B cell (primary cell): ENCODE measurements around the gene TPRN. TPM values are rescaled to one million over a fixed set of nuclear protein-coding genes. Genes with fewer than 3 reads are reported as not detected.
A peak's percentile ranks its signal among the peaks of the same experiment; 100 is the strongest.

ENCODE experiments used
- ATAC-seq: fragments of 200-7000 bp; cut with Tn5 transposase; one replicate; pipeline ENCODE4 v1.10.0; 2021; ENCODE audit warnings: low read depth, mild to moderate bottlenecking, moderate number of reproducible peaks, moderate library complexity
- CTCF ChIA-PET: fragments of 350-600 bp; sonication (Branson Sonifier 250); formaldehyde crosslinking; loops from one replicate; lab custom pipeline; 2021; ENCODE audit warnings: antibody characterized with exemption, inconsistent platforms; lab: Charles Lee
- POLR2A ChIA-PET: fragments of 350-600 bp; sonication (Branson Sonifier 250); formaldehyde crosslinking; loops from one replicate; lab custom pipeline; 2021; ENCODE audit warnings: antibody characterized with exemption; lab: Charles Lee
- DNase-seq: peaks from one replicate; pipeline ENCODE4 v3.0.0; 2013
- H2AFZ ChIP-seq: 2 replicates; pipeline ENCODE4 v1.6.1; 2012; ENCODE audit warnings: mild to moderate bottlenecking, low read depth, low read length; ENCODE audit not compliant: insufficient read depth, poor library complexity, severe bottlenecking
- H3K27ac ChIP-seq, 2 donors: 1 replicate in 1 of 2; 2 replicates in 1 of 2; pipeline ENCODE4 v1.5.1; 2012 to 2013; ENCODE audit warnings: low read length in 2 of 2, mild to moderate bottlenecking in 2 of 2, moderate library complexity in 1 of 2
- H3K27me3 ChIP-seq, 4 experiments: fragments of 200-600 bp in 1 of 4; sonication (generic) in 1 of 4; replicated peaks in 1 of 4; 1 replicate in 2 of 4; 2 replicates in 2 of 4; pipeline versions ENCODE4 v1.6.1 to v1.7.0; 2013 to 2016; ENCODE audit warnings: low read length in 3 of 4, mild to moderate bottlenecking in 2 of 4, mixed read lengths in 1 of 4, moderate library complexity in 1 of 4; ENCODE audit not compliant: insufficient read depth in 4 of 4, control insufficient read depth in 3 of 4; ENCODE audit errors: control extremely low read depth in 1 of 4
- H3K36me3 ChIP-seq, 2 experiments: replicated peaks in 1 of 2; 1 replicate in 1 of 2; 2 replicates in 1 of 2; pipeline versions ENCODE4 v1.6.1 to v1.7.1; 2013; ENCODE audit warnings: low read length in 1 of 2; ENCODE audit not compliant: insufficient read depth in 2 of 2, control insufficient read depth in 1 of 2; ENCODE audit errors: control extremely low read depth in 1 of 2, extremely low read depth in 1 of 2
- H3K4me1 ChIP-seq, 2 donors: fragments of 200-600 bp in 1 of 2; sonication (generic) in 1 of 2; 1 replicate in 1 of 2; 2 replicates in 1 of 2; pipeline versions ENCODE4 v1.5.1 to v1.6.1; 2013 to 2017; ENCODE audit warnings: low read length in 2 of 2; ENCODE audit not compliant: control insufficient read depth in 2 of 2, insufficient read depth in 2 of 2
- H3K4me2 ChIP-seq: replicated peaks from 2 replicates; pipeline ENCODE3; 2012; ENCODE audit warnings: mild to moderate bottlenecking, low read depth, low read length; ENCODE audit not compliant: poor library complexity, severe bottlenecking
- H3K4me3 ChIP-seq, 5 experiments: fragments of 200-600 bp in 1 of 5; sonication (generic) in 1 of 5; 1 replicate in 3 of 5; 2 replicates in 2 of 5; pipeline versions ENCODE4 v1.5.1 to v1.7.0; 2011 to 2016; ENCODE audit warnings: low read length in 4 of 5, mild to moderate bottlenecking in 4 of 5, low read depth in 2 of 5, control low read depth in 1 of 5, moderate library complexity in 1 of 5; ENCODE audit not compliant: insufficient read depth in 1 of 5; ENCODE audit errors: control extremely low read depth in 1 of 5, extremely low read depth in 1 of 5
- H3K79me2 ChIP-seq: fragments of 200-600 bp; sonication (generic); one replicate; pipeline ENCODE4 v1.6.0; 2016; ENCODE audit warnings: low read length; ENCODE audit not compliant: control insufficient read depth, insufficient read depth
- H3K9ac ChIP-seq: fragments of 200-600 bp; sonication (generic); 2 replicates; pipeline ENCODE4 v1.6.1; 2017; ENCODE audit warnings: mild to moderate bottlenecking, low read length, moderate library complexity
- H3K9me3 ChIP-seq, 3 donors: one replicate each; pipeline versions ENCODE4 v1.6.1 to v1.7.1; 2013; ENCODE audit warnings: low read length in 2 of 3; ENCODE audit not compliant: control insufficient read depth in 2 of 3, insufficient read depth in 1 of 3; ENCODE audit errors: control extremely low read depth in 1 of 3
- H4K20me1 ChIP-seq: 2 replicates; pipeline ENCODE4 v1.6.0; 2012; ENCODE audit warnings: mild to moderate bottlenecking, low read length; ENCODE audit not compliant: insufficient read depth, control insufficient read depth, poor library complexity, severe bottlenecking
- H3K27ac Mint-ChIP-seq: one replicate; pipeline ENCODE4 v1.8.0; 2021; ENCODE audit warnings: mixed read lengths
- H3K27me3 Mint-ChIP-seq: one replicate; pipeline ENCODE4 v1.8.0; 2021; ENCODE audit warnings: mixed read lengths
- H3K4me1 Mint-ChIP-seq: one replicate; pipeline ENCODE4 v1.8.0; 2021; ENCODE audit warnings: mixed read lengths
- H3K4me3 Mint-ChIP-seq: one replicate; pipeline ENCODE4 v1.8.0; 2021; ENCODE audit warnings: mixed read lengths
- H3K9me3 Mint-ChIP-seq: one replicate; pipeline ENCODE4 v1.8.0; 2022; ENCODE audit warnings: mixed read lengths; ENCODE audit not compliant: insufficient read depth
- CTCF ChIP-seq: fragments of 200-600 bp; IDR thresholded peaks from one replicate; pipeline ENCODE4 v1.8.0; 2022; ENCODE audit warnings: antibody characterized with exemption, mild to moderate bottlenecking
- EZH2 ChIP-seq: IDR thresholded peaks from 2 replicates; pipeline ENCODE4 v1.6.1; 2012; ENCODE audit warnings: borderline replicate concordance, low read depth, mild to moderate bottlenecking, moderate library complexity, low read length; ENCODE audit not compliant: insufficient read depth, poor library complexity, severe bottlenecking
- WGBS: methylation state at CpG from one replicate; pipeline ENCODE4 v1.1.5; 2013; ENCODE audit warnings: missing lambda C conversion rate; ENCODE audit not compliant: insufficient coverage; 5-methylcytosine and 5-hydroxymethylcytosine counted together
- intact Hi-C: fragments of 100-400 bp; cut with micrococcal nuclease; formaldehyde crosslinking; loops from one replicate; pipeline ENCODE4 v1.10.0; 2022
- polyA plus RNA-seq: library from polyadenylated mRNA; depleted of rRNA; stranded (reverse); fragments of >200 nt; gene quantifications from 2 replicates; pipeline ENCODE4 v1.2.3, GENCODE V29; 2012
- total RNA-seq, 2 donors: library from RNA; stranded (reverse); fragments of 120-200 nt in 1 of 2; gene quantifications; 1 replicate in 1 of 2; 2 replicates in 1 of 2; pipeline versions ENCODE4 v1.2.3 to v1.2.4, GENCODE V29; 2013 to 2022

Gene TPRN
- total and polyA plus RNA-seq, 2 donors (not counting 1 experiment from before 2014, with no cell fraction given), result 5.7 to 16.3 TPM

- Histone ChIP-seq H2AFZ (no peak overlapping the region), H3K27ac (no peak overlapping the region), H3K4me1 (peaks cover 47 to 73% of the 10 kb centered on the region in 2 donors), H3K9ac (no peak overlapping the region), H3K4me3 (no peak overlapping the region), H3K36me3 (peaks cover 0 to 12% of the 10 kb centered on the region in 2 experiments), H3K79me2 (peaks cover 43% of the 10 kb centered on the region), H3K9me3 (peaks cover 0 to 3% (median 0%) of the 10 kb centered on the region in 3 donors), H3K27me3 (peaks cover 0 to 2% (median 0%) of the 10 kb centered on the region in 4 experiments), H3K4me2 (no peak overlapping the region), H4K20me1 (peaks cover 38% of the 10 kb centered on the region)
- DNase-seq (peak; percentile 33), ATAC-seq (no peak)
- TF ChIP-seq CTCF, result no peak
- no peak for TF ChIP-seq EZH2
- POLR2A ChIA-PET, result interaction anchor here (0.6 kb wide), 1 partner anchor 18 kb away, joined by 3 read pairs; no protein-coding TSS in a partner anchor
- 69% methylated on average over 12 of the region's 13 CpGs for WGBS
- Mint-ChIP-seq H3K4me3 (no peak overlapping the region), H3K9me3 (no peaks in the 10 kb centered on the region), H3K4me1 (peaks cover 49% of the 10 kb centered on the region), H3K27ac (no peak overlapping the region), H3K27me3 (no peaks in the 10 kb centered on the region)
- CTCF ChIA-PET, result interaction anchor here (1.1 to 8.9 kb wide), 11 partner anchors 13 to 192 kb away, joined by 3 to 76 read pairs (median 7); partner anchors contain the start of genes ANAPC2, CYSRT1, NPDC1 and RNF208
- intact Hi-C loops, result loop anchor here (2.0 kb wide), 2 partner anchors 119 to 191 kb away; partner anchors contain the start of gene NPDC1
Observed at GRCh38 chr9:137237759-137238726, 37.5 kb upstream of the TPRN start.
